ENCODE data around the gene MAP3K2.

MAP3K2 gene

DNA sequence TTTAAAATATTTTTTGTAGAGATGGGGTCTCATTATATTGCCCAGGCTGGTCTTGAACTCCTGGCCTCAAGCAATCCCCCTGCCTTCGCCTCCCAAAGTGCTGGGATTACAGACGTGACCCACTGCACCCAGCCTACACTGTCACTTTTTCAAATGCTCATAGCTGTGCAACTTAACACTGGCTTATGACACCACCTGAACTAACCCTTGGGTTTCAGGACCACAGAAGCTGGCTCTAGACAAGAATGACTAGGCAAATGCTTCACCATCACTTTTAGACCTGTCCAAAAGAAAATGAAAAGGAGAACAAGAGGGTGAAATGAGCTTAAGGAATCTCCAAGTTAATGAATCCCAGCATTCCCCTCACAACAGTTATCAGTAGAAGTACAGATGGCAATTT, 107.1 kb downstream of the MAP3K2 start:
- CTCF ChIA-PET: interaction anchor here (0.7 to 1.2 kb wide), 2 partner anchors 13 to 423 kb away, joined by 4 to 6 read pairs; partner anchors contain the start of gene ERCC3
- POLR2A ChIA-PET (ENCODE audit: low non-redundant PET): no interaction called here
- H3K27ac ChIP-seq: no peak overlapping the region
- TF ChIP-seq, protein P1, sequence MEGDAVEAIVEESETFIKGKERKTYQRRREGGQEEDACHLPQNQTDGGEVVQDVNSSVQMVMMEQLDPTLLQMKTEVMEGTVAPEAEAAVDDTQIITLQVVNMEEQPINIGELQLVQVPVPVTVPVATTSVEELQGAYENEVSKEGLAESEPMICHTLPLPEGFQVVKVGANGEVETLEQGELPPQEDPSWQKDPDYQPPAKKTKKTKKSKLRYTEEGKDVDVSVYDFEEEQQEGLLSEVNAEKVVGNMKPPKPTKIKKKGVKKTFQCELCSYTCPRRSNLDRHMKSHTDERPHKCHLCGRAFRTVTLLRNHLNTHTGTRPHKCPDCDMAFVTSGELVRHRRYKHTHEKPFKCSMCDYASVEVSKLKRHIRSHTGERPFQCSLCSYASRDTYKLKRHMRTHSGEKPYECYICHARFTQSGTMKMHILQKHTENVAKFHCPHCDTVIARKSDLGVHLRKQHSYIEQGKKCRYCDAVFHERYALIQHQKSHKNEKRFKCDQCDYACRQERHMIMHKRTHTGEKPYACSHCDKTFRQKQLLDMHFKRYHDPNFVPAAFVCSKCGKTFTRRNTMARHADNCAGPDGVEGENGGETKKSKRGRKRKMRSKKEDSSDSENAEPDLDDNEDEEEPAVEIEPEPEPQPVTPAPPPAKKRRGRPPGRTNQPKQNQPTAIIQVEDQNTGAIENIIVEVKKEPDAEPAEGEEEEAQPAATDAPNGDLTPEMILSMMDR (conservative IDR thresholded peaks at IDR 0.05; ENCODE audit: low read depth): no peak
- no peak for DNase-seq (ENCODE audit: low spot score)

DNA sequence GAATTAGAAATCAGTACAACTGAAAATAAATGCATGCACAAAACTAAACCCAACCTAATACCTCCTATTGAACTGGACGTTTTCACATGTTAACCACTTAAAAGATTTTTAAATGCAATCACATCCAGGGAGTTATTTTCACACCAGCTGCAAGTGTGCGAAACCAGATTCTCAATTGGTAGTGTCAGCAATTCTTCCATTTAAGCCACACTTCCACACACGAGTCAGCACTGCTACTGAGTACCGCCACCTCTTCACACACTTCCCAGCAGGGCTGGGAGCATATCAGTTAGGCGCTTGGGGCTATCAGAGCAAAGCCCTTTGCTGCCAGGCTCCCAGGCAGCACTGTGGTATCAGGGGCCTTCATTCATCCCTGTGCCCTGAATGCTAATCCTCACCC, 108.0 kb downstream of the MAP3K2 start:
- CTCF ChIA-PET: interaction anchor here (1.2 kb wide), 1 partner anchor 14 kb away, joined by 6 read pairs; the partner anchor contains the start of gene ERCC3
- DNase-seq (ENCODE audit: low spot score): no peak
- 0 out of 2 replicates have a peak overlapping the region, but pooled peaks have one; percentile 1 for H3K27ac ChIP-seq
- POLR2A ChIA-PET (ENCODE audit: low non-redundant PET): no interaction called here
- TF ChIP-seq, protein P1 (conservative IDR thresholded peaks at IDR 0.05; ENCODE audit: low read depth): no peak

GRCh38 chr2:127278959-127279358, 108.8 kb downstream of the MAP3K2 start:
- POLR2A ChIA-PET (ENCODE audit: low non-redundant PET): no interaction called here
- no peak for DNase-seq (ENCODE audit: low spot score)
- CTCF ChIA-PET: interaction anchor here (0.7 kb wide), 1 partner anchor 18 kb away, joined by 4 read pairs; no protein-coding TSS in a partner anchor
- no peak overlapping the region for H3K27ac ChIP-seq
- TF ChIP-seq, protein P1 (conservative IDR thresholded peaks at IDR 0.05; ENCODE audit: low read depth): no peak

GRCh38 chr2:127277028-127277427, 110.7 kb downstream of the MAP3K2 start:
- CTCF ChIA-PET: no interaction called here
- no peak for DNase-seq (ENCODE audit: low spot score)
- POLR2A ChIA-PET (ENCODE audit: low non-redundant PET): no interaction called here

DNA sequence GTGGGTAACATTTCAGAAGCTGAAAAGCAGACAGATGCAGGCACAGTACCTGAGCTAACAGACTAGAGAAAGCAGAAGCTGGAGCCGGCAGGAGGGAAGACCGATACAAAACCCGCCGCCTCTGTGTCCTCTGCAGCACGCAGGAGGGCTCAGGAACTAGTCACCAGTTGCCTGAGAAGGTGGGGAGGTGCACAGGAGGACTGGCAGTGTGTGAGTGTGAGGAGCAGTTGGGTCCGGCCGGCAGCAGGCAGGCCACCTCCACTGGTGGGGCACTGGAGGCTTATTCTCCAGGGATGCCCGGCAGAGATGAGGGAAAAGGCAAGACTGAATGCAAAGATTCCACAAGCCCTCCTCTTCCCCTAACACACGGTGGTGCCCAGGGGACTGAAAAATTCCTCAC, 112.0 kb downstream of the MAP3K2 start:
- CTCF ChIA-PET: interaction anchor here (0.7 kb wide), 1 partner anchor 15 kb away, joined by 3 read pairs; no protein-coding TSS in a partner anchor
- no peak for DNase-seq (ENCODE audit: low spot score)
- POLR2A ChIA-PET (ENCODE audit: low non-redundant PET): no interaction called here
- H3K27ac ChIP-seq: no peak overlapping the region
- TF ChIP-seq, protein P1 (conservative IDR thresholded peaks at IDR 0.05; ENCODE audit: low read depth): no peak

More at GRCh38 chr2:127277028-127277427, 110.7 kb downstream of the MAP3K2 start:
- no peak overlapping the region for H3K27ac ChIP-seq
- TF ChIP-seq, protein P1 (conservative IDR thresholded peaks at IDR 0.05; ENCODE audit: low read depth): no peak

- CTCF ChIA-PET: no interaction called here
- no peak for DNase-seq (ENCODE audit: low spot score)
Measured at GRCh38 chr2:127275356-127275755, 112.4 kb downstream of the MAP3K2 start.

More at GRCh38 chr2:127275356-127275755, 112.4 kb downstream of the MAP3K2 start:
- POLR2A ChIA-PET (ENCODE audit: low non-redundant PET): no interaction called here
- TF ChIP-seq, protein P1 (conservative IDR thresholded peaks at IDR 0.05; ENCODE audit: low read depth): no peak
- H3K27ac ChIP-seq: no peak overlapping the region
